Brain pericyte (primary cell): ENCODE measurements around the gene CD86.

ENCODE experiments used
- DNase-seq: peaks from one replicate; pipeline ENCODE4 v3.0.0-alpha.2; 2012; ENCODE audit warnings: low read depth, low spot score

CD86 gene

GRCh38 chr3:122060040-122060698, 5.0 kb downstream of the CD86 start:
- DNase-seq, result no peak

DNA sequence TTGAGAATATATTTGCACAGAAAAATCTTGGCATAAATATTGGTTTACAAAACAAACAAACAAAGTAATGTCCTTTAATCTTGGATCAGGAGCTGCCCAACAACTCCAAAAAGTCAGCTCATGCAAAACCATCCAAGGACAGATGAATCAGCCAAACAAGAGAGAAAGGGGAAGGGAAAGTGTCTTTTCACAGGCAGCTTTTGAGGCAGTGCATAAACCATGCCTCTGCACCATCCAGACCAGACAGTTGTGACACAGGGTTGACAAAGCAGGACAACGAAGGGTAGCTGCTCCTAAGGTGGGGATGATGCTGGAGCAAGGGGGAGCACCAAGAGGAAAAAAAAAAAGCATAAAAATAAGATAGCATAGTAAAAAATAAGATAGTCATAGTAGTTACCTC, 8.7 kb downstream of the CD86 start:
- DNase-seq, result no peak

DNA sequence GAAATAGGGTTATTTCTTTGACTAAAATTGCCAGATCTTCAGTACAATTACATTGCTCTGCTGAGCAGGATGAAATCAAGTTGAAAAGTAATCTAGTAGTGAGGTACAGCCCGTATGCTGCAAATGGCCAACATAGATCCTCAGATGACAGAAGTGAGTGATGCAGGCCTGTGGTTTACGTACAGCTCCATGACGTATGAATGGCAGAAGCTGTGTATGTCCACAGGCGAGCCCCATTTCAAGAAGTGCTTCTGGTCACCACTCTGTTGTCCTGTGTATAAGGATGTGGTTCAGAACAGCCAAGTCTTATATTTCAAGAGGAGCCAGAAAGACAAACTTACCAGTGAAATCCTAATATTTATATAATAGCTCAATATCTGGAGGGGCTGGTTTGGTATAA, 9.2 kb downstream of the CD86 start:
- no peak for DNase-seq

DNA sequence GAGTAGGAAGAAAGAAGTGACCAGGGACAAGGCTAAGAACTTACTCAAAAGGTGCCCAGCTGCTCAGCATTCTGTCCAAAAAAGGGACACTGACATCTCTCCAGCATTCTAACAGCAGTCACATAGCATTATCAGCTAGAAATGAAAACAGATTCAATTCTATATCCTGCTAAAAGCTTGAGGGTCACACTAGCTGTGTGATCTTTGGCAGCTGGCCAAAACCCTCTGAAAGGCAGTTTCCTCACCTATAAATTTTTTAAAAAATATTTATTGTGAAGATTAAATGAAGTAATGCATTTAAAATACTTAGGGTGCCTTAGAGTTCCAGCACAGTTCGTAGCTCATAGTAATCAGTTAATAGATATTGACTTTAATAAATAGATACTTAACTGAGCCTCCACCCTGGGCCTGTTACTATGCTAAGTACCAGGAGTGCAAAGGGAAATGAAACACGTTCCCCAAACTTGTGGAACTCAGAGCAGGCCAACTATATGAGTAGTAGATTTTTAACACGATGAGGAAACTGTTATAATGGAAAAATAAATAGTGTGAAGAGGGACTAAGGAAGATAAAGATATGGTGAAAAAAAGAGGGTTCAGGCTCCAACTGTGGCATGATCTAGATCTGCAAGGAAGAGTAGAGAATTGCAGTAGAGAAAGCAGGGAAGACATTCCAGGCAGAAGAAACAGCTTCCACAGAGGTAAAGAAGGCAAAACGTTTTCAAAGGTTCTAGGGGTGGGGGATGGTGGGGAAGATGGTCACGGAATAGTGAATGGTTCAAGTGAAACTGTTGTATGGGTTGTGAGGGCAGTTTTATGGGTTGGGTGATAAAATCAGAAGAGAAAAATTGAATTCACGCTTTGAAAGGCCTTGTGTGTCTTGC, 11.4 kb downstream of the CD86 start:
- no peak for DNase-seq

- DNase-seq, result no peak
Measured at GRCh38 chr3:122067214-122067550, 12.0 kb downstream of the CD86 start.

- DNase-seq, result no peak
Measured at GRCh38 chr3:122067588-122068240, 12.6 kb downstream of the CD86 start.

GRCh38 chr3:122074621-122075265, 19.6 kb downstream of the CD86 start:
- DNase-seq, result no peak

DNA sequence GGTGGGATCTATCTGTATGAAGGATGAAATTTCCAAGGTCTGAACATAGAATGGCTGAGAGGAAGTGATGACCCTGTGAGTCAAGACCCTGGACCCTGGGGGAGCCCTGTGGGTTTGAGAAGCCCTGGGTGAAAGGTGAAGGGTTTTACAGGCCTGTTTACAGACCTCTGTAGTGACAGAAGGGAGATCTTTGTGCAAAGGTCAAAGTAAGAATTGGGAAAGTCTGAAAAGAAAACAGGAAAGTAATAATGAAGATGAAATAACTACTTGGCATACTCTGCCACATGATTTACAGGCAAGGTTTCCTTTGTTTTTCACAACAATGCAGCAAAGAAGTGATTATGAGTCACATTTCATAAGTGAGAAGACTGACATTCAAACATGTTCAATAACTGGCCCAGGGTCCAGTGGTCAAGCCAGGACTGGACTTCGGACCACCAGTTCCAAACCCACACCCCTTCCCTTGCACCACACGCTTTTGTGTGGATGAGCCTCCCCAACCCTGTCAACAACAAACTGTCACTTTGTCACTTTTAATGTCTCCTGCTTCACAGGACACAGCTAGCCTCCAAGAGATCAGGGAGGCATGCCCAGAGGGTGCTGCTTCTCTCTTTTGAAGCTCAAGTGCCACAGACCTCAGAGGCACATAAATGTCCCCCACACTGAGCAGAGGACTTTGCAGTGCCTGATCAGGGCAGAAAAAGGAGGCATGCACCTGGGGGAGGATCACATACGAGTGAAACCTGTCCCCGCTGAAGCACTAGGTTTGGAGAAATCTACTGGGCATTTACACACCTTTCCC, 21.5 kb downstream of the CD86 start:
- no peak for DNase-seq

- no peak for DNase-seq
Measured at GRCh38 chr3:122077293-122078234, 22.4 kb downstream of the CD86 start.

- DNase-seq, result no peak
Measured at GRCh38 chr3:122078235-122078935, 23.2 kb downstream of the CD86 start.

DNA sequence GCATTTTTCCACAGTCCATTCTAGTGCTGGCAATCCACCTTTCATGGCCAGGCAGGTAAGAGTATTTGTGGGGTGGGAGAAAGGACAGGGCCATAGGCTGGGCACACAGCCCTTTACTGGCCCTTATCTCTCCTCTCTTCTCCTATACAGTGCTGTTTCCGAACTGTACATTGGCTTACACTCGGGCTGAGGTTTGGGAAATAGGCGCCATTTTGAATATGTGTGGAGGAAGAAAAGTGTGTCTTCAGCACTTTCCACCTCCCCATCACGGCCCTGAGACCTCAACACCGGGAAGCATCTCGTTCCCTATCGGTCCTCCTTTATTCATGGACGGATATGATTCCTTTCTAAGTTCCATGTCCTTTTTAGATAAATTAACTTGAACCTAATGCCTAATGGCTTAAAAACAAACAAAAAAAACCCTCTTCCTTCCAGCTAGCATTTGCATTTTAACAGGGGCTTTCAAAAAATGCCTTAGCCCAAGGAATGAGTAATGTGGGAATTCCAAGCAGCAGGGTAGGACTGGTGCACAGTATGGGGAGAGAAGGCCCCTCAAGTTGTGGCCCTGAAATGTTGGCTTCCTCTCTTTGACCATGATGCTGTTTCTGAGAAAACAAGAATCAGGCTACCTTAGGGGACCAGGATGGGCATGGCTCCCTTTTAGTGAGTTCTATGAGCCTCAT, 24.5 kb downstream of the CD86 start:
- no peak for DNase-seq

DNA sequence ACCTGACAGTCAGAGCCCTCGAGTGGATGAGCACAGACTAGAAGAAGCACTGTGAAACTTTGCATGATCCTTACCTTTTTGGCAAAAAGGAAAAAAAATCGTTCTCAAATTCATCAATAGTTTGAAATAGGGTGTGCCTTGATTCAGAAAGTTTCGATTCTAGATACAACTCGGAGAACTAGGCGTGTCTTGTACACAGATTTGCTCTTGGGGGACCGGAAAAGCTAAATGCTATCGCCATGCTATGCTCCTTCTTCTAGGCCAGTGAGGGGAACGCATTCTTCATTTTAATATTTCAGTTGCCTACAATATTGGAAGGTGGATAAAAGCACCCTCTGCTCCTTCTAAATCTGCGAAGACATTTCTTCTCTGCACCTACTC, 25.0 kb downstream of the CD86 start:
- DNase-seq, result no peak

DNA sequence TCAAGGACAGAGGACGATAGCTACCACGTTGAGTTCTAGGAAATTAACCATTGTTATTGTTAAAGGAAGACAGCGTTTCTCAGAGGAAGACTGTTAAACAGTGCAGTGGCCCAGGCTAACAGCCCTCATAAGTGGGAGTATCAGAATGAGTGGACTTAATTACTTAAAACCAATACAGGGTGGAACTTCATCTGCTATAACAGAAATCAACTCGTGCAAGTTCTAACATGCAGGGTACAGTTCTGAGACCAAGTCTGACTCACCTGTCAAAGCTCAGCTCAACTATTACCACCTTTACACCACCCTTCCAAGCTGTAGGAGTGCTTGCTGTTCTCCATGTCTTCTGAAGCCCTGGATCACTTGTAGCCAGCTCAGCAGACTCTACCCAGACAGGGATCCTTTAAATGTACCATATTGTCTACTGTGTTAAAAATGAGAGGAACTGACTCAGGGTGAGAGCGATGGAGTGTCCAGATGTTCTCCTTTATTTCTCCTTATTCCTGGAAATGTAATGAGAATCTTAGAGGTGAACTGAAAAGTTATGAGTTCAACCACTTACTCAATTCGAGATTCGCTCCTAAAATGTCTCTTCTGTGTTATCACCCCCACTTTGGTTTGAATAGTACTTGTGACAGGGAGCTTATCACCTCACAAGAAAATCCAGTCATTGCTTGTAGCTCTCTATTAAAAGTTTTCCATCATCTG, 26.5 kb downstream of the CD86 start:
- no peak for DNase-seq

- DNase-seq, result no peak
Measured at GRCh38 chr3:122082357-122082756, 27.2 kb downstream of the CD86 start.

GRCh38 chr3:122084799-122085198, 29.6 kb downstream of the CD86 start:
- DNase-seq, result no peak

DNA sequence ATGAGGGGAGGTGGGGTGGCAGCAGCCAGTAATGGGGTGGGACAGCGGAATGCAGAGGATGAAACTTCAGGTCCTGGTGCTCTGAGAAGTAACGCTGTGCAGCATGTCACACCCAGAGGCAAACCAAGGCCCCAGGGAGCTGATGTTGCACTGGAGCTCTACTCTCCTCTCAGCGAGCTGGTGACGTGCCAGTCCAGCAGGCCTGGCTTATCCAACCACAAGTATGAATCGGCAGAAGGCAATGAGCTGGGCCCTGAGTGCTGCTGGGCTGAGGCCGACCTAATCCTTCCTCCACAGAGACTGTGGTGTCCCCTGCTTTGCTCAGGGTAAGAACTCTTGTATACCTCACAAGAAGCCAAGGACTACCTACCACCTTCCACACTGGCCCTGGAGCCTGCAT, 30.5 kb downstream of the CD86 start:
- DNase-seq, result no peak

GRCh38 chr3:122088531-122088930, 33.4 kb downstream of the CD86 start:
- no peak for DNase-seq

GRCh38 chr3:122091602-122092295, 36.6 kb downstream of the CD86 start:
- DNase-seq, result no peak
